ENCODE results near the gene TMEM91. TPM values are rescaled to one million over a fixed set of nuclear protein-coding genes. Genes with fewer than 3 reads are reported as not detected.
A peak's percentile ranks its signal among the peaks of the same experiment; 100 is the strongest.

The TMEM91 gene
- polyA plus RNA-seq, 12 donors = 3.5 to 14.2 (median 5.2) TPM; not detected in 2

- DNase-seq = no peak
Observed at GRCh38 chr19:41410336-41411054, 34.2 kb downstream of the TMEM91 start.

- no peak for DNase-seq
Observed at GRCh38 chr19:41411100-41411967, 35.0 kb downstream of the TMEM91 start.

GRCh38 chr19:41411968-41412265 is 35.6 kb downstream of the TMEM91 start:
- DNase-seq = no peak

- no peak for DNase-seq
Observed at GRCh38 chr19:41412953-41413352, 36.6 kb downstream of the TMEM91 start.

GRCh38 chr19:41413947-41414346 is 37.6 kb downstream of the TMEM91 start:
- no peak for DNase-seq

- DNase-seq = no peak
Observed at GRCh38 chr19:41414461-41414860, 38.1 kb downstream of the TMEM91 start.

GRCh38 chr19:41415154-41415571 is 38.8 kb downstream of the TMEM91 start:
- no peak for DNase-seq

- no peak for DNase-seq
Observed at GRCh38 chr19:41416194-41416674, 39.9 kb downstream of the TMEM91 start.

- DNase-seq = no peak
Observed at GRCh38 chr19:41420101-41420880, 44.0 kb downstream of the TMEM91 start.

GRCh38 chr19:41421314-41421713 is 45.0 kb downstream of the TMEM91 start:
- DNase-seq = no peak

GRCh38 chr19:41421973-41422372 is 45.6 kb downstream of the TMEM91 start:
- no peak for DNase-seq

- no peak for DNase-seq
Observed at GRCh38 chr19:41422456-41422855, 46.1 kb downstream of the TMEM91 start.

- no peak for DNase-seq
Observed at GRCh38 chr19:41422955-41423354, 46.6 kb downstream of the TMEM91 start.

- DNase-seq = no peak
Observed at GRCh38 chr19:41424335-41425173, 48.2 kb downstream of the TMEM91 start.

GRCh38 chr19:41425174-41426115 is 49.1 kb downstream of the TMEM91 start:
- DNase-seq = no peak

- no peak for DNase-seq
Observed at GRCh38 chr19:41426116-41426841, 49.9 kb downstream of the TMEM91 start.

- peak; percentile 63 for DNase-seq
Observed at GRCh38 chr19:41426952-41427646, 50.8 kb downstream of the TMEM91 start, which contains the start of gene B3GNT8. B3GNT8 (minus strand) TSS chr19:41427374; CDS start chr19:41426778, 596 bp downstream.

- no peak for DNase-seq
Observed at GRCh38 chr19:41427647-41428480, 51.5 kb downstream of the TMEM91 start.

Data from muscle of arm (tissue), 12 donors.